Activated CD4-positive, alpha-beta T cell treated with anti-CD3 and anti-CD28 coated beads for 1 hour (primary cell): ENCODE measurements around the gene MYO1B.

ENCODE experiments used
- DNase-seq: peaks from one replicate; pipeline ENCODE4 v3.0.0-alpha.2; 2020

Gene MYO1B

GRCh38 chr2:191301971-191302370 is 56.8 kb downstream of the MYO1B start:
- no peak for DNase-seq

- no peak for DNase-seq
Measured at GRCh38 chr2:191302459-191303139, 57.4 kb downstream of the MYO1B start.

DNA sequence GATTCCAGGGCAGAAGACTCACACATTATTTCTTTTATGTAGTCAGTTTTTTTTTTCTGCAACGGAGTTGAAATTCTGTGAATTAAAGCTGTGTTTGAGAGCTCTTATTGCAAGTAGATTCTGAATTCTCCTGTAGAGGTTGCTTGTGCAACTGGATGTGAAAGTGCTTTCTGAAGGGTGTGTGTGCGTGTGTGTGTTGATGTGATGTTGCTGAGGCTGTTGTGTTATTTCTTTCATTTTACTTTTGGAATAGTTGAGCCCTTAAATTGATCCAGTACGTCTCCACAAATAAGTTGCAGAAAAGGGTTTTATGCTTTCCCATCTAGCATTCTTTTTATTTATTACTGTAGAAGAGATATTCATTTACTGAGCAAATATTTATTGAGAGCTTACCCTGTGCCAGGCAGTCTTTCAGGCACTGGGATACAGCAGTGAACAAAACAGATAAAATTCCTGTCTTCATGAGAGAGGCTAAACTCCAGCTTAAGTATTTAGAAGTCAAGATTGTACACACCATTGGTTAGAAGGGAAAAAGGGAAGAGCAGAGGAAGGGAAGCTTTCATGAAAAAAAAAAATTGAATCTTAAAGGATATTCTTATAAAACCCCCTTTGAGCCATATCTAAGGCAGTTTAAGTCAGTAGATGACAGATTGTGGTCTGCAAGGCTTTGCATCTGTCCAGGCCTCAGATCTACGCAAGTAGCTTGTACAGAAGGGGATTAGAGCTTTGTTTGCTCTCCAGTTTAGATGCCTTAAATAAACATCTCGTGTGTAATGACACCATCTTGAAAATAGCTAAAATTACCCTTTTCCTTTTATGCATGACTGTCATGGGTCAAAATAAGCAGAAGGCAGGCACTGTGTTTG is 58.2 kb downstream of the MYO1B start:
- no peak for DNase-seq

GRCh38 chr2:191304939-191305875 is 60.0 kb downstream of the MYO1B start:
- no peak for DNase-seq

DNA sequence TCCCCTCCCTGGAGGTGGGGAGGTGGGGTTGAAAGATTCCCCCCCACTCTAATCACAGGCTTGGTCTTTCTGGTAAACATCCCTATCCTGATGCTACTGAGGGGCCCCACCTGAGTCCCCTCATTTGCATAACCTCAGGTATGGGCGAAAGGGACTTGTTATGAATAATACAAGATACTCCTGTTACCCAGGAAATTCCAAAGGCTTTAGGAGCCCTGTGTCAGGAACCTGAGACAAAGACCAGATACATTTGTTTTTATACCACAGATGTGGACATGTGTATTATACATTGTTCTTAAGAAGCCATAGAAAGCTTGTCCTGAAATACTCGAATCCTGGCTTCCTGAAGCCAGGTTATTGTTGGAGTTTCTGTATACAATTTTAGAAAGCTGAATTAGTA is 62.8 kb downstream of the MYO1B start:
- DNase-seq: no peak

DNA sequence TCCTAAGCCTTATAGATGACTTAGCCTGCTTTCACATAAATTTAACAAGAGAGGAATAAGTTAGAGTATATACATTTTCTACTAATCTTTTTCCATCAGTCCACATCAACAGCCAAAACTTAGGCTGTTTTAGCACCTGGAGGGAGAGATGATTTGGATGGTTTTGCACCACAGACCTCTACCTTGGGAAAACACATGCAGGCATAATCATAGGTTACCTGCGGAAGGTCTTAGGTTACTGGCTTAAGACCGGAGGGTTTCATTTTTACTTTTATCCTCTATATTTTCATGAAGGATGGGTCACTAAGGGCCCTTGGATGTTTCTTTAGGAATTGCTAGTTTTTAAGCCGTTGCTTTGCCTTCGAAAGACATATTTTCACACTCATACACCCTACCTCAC is 66.0 kb downstream of the MYO1B start:
- no peak for DNase-seq

- DNase-seq: no peak
Measured at GRCh38 chr2:191311627-191312026, 66.4 kb downstream of the MYO1B start.

- no peak for DNase-seq
Measured at GRCh38 chr2:191312163-191312562, 67.0 kb downstream of the MYO1B start.

DNA sequence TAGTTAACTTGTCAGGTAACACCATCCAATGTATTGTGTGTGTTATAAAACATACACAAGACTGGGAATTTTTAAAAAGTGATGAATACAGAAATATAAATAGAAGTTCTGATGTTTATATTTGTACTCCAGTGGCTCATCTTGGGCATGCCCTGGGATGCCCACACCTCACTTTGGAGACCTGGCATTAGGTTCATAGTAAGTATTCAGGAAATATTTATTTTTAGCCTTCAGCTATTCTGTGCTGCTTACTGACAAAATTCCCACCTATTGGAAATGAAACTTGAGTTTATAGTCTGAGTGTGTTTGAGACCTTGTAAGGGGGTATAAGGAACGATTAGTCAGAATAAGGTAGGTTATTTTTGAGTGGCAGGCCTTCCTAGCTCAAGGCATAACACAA is 67.5 kb downstream of the MYO1B start:
- DNase-seq: no peak

GRCh38 chr2:191314697-191315364 is 69.6 kb downstream of the MYO1B start:
- DNase-seq: no peak

DNA sequence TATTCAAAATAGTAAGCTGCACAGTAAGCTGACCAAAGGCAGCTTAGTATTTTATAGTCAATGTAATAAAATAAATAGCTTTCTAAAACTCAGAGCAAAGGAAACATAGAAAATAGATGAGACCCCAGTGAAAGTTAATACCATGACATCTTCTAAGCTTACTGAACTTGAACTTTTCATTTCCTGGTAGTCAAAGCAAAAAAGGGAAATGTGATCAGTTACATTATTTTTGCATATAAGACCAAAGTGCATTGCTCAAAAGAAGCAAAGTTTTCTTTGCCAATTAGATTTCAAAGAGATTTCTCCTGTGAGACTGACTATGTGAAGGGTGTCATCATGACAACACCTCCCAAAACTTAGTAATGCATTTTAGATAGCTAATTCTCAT is 70.2 kb downstream of the MYO1B start:
- no peak for DNase-seq

DNA sequence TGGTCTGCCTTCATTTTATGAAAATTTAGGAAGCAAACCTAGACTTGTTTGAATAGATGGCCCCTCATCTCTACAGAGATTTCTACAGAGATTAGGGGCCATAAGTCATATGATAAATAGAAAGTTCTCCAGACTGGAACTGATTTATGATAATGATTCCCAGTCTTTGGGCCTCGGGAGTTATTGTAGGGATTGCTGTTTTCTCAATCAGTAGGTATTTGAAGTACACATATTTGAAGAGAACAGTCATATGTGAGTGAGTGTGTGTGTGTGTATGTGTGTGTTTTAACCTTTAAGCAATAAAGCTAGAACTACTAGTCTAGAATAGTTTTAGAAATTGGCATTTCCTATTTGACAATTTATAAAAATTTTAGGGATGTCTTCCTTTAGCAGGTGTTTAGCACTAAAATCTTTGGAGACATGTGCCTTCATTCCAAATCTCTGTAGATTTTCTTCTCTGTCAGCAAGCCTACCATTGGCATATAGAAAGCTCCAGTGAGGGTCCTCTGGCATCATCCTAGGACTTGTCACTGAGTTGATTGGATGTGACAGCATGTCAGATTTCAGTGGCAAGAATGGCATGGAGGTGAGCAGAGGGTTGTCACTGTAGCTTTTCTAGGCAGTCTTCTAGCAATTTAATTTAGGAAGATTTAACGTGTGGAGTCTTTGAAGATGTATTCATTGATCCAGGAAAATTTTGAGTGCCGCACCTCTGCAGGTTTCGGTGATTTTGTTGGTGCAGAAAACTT is 71.2 kb downstream of the MYO1B start:
- no peak for DNase-seq

DNA sequence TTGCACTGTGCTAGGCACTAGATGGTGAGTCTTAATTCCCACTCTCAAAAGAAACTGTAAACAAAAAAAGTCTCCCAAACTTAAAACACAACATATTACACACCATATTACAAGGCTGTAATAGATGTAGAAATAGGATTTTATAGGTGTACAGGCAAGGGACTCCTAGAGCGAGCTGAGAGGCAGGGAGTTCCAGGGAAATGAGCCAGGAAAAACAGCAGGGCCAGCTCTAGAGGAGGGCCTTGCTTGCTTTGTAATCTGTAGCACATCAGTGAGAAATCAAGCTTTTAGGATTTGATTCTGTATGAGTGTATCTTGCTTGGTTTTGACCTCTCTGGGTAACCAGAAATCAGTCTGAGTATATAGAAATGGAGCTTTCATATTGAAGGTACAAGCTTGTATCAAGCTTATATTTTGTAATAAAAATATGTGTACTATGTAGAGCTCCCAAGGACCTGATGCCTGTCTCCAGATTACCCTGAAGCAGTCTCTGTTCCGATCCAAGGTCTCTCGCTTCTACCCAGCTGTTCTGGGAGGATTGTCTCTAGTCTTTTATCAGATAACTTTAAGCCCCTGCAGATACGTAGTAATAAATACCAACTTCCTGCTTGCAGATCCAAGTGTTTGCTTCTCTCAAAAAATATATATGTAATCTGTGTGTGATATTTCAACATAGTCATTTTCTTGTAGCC is 73.0 kb downstream of the MYO1B start:
- DNase-seq: no peak

DNA sequence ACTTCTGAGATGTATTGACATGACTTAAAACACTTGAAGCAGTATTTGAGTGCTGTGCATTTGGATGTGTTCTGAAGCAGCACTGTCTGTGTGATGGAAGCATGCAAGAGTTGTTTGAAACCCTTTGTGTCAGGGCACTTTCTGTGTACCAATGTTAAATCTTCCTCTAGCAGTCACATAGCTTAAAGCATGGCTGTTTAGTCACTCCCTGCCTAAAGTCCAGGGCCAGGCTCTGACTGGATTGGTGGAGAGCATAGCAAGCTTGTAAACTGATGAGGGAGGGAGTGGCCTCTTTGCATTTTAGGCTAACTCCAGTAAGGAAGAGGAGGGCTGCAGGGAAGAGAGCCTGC is 73.5 kb downstream of the MYO1B start:
- DNase-seq: no peak

GRCh38 chr2:191319186-191319585 is 74.0 kb downstream of the MYO1B start:
- no peak for DNase-seq

DNA sequence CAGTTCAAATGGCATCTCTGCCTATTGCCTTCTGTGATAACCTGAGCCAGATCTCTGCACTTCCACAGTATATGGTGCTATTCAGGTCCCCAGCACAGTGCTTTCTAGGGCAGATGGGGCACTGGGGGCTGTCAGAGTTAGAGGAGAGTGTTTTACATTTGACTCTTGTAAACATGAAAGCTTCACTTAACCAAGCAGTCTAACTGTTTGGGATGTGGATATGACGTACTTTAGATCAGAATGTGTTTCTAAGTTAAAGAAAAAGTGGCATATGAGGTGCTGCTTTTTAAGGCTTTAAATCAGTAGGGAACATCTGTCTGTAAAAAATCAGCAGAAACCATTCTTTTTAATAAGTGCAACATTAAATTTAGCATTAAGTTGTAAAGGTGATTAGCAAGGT is 75.7 kb downstream of the MYO1B start:
- DNase-seq: no peak

DNA sequence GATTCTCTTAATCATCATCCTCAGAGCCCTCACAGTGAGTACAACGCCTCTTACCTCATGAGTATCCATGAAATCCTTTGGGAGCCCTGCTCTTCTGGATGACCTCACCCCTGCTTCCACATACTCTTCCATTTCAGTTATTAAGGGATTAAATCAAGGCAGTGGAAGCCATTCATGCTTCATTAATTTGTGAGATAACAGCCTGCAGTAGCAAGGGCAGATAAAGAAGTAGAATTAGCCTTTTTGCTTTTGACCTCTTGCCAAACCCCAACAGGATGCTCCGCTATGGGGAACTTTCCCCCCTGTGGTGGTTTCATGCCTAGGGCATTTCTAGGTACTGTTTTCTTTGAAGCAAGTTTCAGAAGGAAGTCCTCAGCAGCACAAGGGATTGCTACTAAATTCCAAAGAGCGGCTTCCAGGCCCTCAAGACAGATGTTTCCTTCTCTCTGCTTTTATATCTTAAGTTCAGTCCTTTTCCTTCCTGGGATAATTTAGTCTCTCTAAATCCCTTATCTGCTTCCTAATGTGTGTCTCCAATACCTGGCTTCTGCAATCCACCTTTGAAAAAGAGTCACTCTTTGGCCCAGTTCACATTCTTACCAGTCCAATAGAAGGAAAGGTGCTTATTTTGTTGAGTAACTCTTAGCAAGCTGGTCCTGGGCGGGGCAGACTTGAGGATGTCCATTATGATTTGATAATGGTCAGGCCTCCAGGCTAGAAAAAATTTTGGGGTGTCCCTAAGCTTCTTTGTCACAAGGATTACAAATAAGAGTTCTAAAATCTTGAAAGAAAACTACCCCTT is 76.9 kb downstream of the MYO1B start:
- no peak for DNase-seq

DNA sequence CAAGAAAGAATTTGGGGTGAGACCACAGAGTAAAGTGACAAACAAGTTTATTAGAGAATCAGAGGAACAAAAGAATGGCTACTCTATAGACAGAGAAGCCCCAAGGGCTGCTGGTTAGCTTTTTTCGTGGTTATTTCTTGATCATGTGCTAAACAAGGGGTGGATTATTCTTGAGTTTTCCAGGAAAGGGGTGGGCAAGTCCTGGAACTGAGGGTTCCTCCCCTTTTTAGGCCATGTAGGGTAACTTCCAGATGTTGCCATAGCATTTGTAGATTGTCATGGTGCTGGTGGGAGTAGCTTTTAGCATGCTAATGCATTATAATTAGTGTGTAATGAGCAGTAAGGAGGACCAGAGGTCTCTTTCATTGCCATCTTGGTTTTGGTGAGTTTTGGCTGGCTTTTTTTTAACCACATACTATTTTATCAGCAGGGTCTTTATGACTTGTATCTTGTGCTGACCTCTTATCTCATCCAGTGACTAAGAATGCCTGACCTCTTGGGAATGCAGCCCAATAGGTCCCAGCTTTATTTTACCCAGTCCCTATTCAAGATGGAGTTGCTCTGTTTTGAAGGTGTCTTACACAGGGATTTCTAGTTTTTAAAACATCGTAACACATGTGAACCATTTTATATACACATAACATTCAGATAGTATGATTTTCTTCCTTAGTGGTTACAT is 77.8 kb downstream of the MYO1B start:
- DNase-seq: no peak

DNA sequence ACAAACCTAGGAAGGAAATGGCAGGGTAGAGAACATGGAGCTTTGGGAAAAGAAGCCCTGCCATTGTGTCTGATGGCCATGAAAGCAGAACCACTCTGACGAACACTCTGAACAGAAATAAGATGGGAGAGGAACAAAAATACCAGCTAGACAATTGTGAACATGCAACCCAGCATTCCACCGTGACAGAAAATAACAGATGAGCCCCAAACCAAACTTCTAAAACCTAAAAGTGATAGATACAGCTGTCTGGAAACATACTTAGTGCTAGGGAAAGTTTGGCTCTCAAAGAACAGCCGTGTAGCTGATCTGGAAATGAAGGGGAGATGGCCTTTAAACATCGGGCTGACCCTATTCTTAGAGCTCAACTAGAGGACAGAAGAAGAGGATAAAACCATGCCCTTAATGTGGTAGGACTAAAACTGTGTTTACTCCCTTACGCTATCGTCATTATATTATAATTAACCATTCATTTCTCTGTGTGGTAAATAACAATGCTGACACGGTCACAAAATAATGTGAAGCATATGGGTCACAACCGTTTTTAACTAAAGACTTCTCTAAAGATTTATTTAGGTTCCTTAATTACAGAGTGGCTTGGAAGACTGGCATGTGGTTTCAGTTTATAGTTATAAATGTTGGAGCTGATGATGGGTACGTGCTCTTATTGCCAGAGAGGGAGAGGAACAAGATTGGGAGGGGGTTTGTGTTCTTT is 80.6 kb downstream of the MYO1B start:
- DNase-seq: no peak
